HK-2 (cell line): ENCODE results near the gene BASP1.
"Not testable (repeated sequence)": the region's sequence is repeated elsewhere in the genome, so short reads cannot be mapped to it uniquely, and the experiment has no call there.

ENCODE experiments used
- DNase-seq: peaks from one replicate; pipeline ENCODE4 v3.0.0-alpha.2; 2018; ENCODE audit not compliant: unreplicated experiment

Gene BASP1

GRCh38 chr5:17255471-17256021, 38.1 kb downstream of the BASP1 start:
- DNase-seq, result no peak

- no peak for DNase-seq
These were observed 38.7 kb downstream of the BASP1 start for GRCh38 chr5:17256171-17256570.

GRCh38 chr5:17256839-17257238, 39.4 kb downstream of the BASP1 start:
- no peak for DNase-seq

- DNase-seq, result no peak
These were observed 40.4 kb downstream of the BASP1 start for GRCh38 chr5:17257705-17258273.

GRCh38 chr5:17258431-17258830, 41.0 kb downstream of the BASP1 start:
- no peak for DNase-seq

- DNase-seq, result not testable (repeated sequence)
These were observed 41.6 kb downstream of the BASP1 start for GRCh38 chr5:17259012-17259411.

- DNase-seq, result no peak
These were observed 42.3 kb downstream of the BASP1 start for GRCh38 chr5:17259630-17260257.

GRCh38 chr5:17260549-17260948, 43.1 kb downstream of the BASP1 start:
- no peak for DNase-seq

- DNase-seq, result no peak
These were observed 43.6 kb downstream of the BASP1 start for GRCh38 chr5:17261075-17261474.

GRCh38 chr5:17265041-17265440, 47.6 kb downstream of the BASP1 start:
- no peak for DNase-seq

GRCh38 chr5:17267106-17267505, 49.7 kb downstream of the BASP1 start:
- DNase-seq, result no peak

- no peak for DNase-seq
These were observed 51.8 kb downstream of the BASP1 start for GRCh38 chr5:17269201-17269600.

- no peak for DNase-seq
These were observed 54.7 kb downstream of the BASP1 start for GRCh38 chr5:17272111-17272510.

GRCh38 chr5:17275289-17276158, 58.1 kb downstream of the BASP1 start:
- no peak for DNase-seq

GRCh38 chr5:17276445-17276844, 59.0 kb downstream of the BASP1 start:
- DNase-seq, result no peak

GRCh38 chr5:17277907-17278306, 60.5 kb downstream of the BASP1 start:
- no peak for DNase-seq

- DNase-seq, result no peak
These were observed 61.5 kb downstream of the BASP1 start for GRCh38 chr5:17278931-17279330.

GRCh38 chr5:17279487-17279886, 62.1 kb downstream of the BASP1 start:
- no peak for DNase-seq

- no peak for DNase-seq
These were observed 65.1 kb downstream of the BASP1 start for GRCh38 chr5:17282283-17283120.

GRCh38 chr5:17283121-17283415, 65.6 kb downstream of the BASP1 start:
- DNase-seq, result no peak

- DNase-seq, result no peak
These were observed 70.2 kb downstream of the BASP1 start for GRCh38 chr5:17287501-17288155.
